Measurements from ENCODE around the gene RBM17. TPM values are rescaled to one million over a fixed set of nuclear protein-coding genes. Genes with fewer than 3 reads are reported as not detected.

RBM17 gene
- total RNA-seq, 1 experiment from 2014 or later = 160 TPM

DNA sequence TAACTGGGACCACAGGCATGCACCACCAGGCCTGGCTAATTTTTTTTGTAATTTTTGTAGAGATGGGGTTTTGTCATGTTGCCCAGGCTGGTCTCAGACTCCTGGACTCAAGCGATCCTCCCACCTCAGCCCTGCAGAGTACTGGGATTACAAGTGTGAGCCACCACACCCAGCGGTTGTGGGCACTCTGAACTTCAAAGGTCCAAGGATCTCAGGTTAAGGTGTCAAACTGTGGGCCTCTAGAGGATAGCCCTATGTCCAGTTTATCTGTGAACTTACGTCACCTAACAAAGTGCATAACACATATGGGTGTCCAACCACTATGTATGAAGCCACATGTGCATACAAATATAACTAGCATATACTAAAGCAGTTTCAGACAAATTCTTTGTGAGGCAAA is 23.4 kb upstream of the RBM17 start:
- Mint-ChIP-seq H3K9me3 (peaks cover 9% of the 10 kb centered on the region), H3K27me3 (ENCODE audit: low read depth) (no peaks in the 10 kb centered on the region), H3K4me3 (no peak overlapping the region), H3K4me1 (peaks cover 6% of the 10 kb centered on the region), H3K36me3 (no peaks in the 10 kb centered on the region), H3K27ac (no peak overlapping the region)
- CTCF ChIA-PET = no interaction called here
- DNase-seq (ENCODE audit: low spot score) (no peak), ATAC-seq (no peak)
- POLR2A ChIA-PET = no interaction called here
- TF ChIP-seq, protein P1, sequence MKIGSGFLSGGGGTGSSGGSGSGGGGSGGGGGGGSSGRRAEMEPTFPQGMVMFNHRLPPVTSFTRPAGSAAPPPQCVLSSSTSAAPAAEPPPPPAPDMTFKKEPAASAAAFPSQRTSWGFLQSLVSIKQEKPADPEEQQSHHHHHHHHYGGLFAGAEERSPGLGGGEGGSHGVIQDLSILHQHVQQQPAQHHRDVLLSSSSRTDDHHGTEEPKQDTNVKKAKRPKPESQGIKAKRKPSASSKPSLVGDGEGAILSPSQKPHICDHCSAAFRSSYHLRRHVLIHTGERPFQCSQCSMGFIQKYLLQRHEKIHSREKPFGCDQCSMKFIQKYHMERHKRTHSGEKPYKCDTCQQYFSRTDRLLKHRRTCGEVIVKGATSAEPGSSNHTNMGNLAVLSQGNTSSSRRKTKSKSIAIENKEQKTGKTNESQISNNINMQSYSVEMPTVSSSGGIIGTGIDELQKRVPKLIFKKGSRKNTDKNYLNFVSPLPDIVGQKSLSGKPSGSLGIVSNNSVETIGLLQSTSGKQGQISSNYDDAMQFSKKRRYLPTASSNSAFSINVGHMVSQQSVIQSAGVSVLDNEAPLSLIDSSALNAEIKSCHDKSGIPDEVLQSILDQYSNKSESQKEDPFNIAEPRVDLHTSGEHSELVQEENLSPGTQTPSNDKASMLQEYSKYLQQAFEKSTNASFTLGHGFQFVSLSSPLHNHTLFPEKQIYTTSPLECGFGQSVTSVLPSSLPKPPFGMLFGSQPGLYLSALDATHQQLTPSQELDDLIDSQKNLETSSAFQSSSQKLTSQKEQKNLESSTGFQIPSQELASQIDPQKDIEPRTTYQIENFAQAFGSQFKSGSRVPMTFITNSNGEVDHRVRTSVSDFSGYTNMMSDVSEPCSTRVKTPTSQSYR (CRISPR knock-in tag; IDR thresholded peaks at IDR 0.05) = no peak
- TF ChIP-seq, protein P2, sequence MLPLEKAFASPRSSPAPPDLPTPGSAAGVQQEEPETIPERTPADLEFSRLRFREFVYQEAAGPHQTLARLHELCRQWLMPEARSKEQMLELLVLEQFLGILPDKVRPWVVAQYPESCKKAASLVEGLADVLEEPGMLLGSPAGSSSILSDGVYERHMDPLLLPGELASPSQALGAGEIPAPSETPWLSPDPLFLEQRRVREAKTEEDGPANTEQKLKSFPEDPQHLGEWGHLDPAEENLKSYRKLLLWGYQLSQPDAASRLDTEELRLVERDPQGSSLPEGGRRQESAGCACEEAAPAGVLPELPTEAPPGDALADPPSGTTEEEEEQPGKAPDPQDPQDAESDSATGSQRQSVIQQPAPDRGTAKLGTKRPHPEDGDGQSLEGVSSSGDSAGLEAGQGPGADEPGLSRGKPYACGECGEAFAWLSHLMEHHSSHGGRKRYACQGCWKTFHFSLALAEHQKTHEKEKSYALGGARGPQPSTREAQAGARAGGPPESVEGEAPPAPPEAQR (CRISPR knock-in tag; IDR thresholded peaks at IDR 0.05) = no peak

DNA sequence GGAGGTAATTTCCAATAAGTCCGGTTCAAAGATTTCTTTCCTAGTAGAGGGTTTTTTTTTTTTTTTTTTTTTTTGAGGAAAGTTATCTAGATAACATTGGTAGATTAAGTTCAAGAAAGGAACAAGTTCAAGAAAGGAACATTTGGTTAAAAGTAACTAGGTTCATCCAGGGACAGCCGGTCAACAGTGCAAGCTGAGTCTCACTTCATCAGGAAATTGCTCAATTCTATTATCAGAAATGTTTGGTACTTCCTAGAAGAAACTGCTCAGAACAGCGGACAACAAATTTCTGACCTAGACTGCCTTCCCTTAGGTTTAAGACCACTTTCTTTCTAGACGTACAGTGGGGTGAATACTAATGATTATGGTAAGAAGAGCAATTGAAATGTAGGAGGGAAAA is 23.0 kb upstream of the RBM17 start:
- no peaks in the 10 kb centered on the region for H3K27me3 Mint-ChIP-seq (ENCODE audit: low read depth)
- no peaks in the 10 kb centered on the region for H3K36me3 Mint-ChIP-seq
- H3K9me3 Mint-ChIP-seq = peaks cover 9% of the 10 kb centered on the region
- no peak overlapping the region for H3K27ac Mint-ChIP-seq
- peaks cover 6% of the 10 kb centered on the region for H3K4me1 Mint-ChIP-seq
- H3K4me3 Mint-ChIP-seq = no peak overlapping the region
- ChIA-PET POLR2A (no interaction called here), CTCF (interaction anchor here (1.1 kb wide), 1 partner anchor 21 kb away, joined by 4 read pairs; no protein-coding TSS in a partner anchor)
- DNase-seq (ENCODE audit: low spot score) = no peak
- no peak for TF ChIP-seq ESRRA (CRISPR knock-in tag; IDR thresholded peaks at IDR 0.05; ENCODE audit: borderline replicate concordance)
- TF ChIP-seq ZNF423 (CRISPR knock-in tag; IDR thresholded peaks at IDR 0.05) = no peak
- TF ChIP-seq, protein P3, sequence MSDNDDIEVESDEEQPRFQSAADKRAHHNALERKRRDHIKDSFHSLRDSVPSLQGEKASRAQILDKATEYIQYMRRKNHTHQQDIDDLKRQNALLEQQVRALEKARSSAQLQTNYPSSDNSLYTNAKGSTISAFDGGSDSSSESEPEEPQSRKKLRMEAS (CRISPR knock-in tag; IDR thresholded peaks at IDR 0.05) = no peak
- TF ChIP-seq, protein P4, sequence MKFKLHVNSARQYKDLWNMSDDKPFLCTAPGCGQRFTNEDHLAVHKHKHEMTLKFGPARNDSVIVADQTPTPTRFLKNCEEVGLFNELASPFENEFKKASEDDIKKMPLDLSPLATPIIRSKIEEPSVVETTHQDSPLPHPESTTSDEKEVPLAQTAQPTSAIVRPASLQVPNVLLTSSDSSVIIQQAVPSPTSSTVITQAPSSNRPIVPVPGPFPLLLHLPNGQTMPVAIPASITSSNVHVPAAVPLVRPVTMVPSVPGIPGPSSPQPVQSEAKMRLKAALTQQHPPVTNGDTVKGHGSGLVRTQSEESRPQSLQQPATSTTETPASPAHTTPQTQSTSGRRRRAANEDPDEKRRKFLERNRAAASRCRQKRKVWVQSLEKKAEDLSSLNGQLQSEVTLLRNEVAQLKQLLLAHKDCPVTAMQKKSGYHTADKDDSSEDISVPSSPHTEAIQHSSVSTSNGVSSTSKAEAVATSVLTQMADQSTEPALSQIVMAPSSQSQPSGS (CRISPR knock-in tag; IDR thresholded peaks at IDR 0.05; ENCODE audit: borderline replicate concordance, low read depth) = no peak
- TF ChIP-seq, protein P5, sequence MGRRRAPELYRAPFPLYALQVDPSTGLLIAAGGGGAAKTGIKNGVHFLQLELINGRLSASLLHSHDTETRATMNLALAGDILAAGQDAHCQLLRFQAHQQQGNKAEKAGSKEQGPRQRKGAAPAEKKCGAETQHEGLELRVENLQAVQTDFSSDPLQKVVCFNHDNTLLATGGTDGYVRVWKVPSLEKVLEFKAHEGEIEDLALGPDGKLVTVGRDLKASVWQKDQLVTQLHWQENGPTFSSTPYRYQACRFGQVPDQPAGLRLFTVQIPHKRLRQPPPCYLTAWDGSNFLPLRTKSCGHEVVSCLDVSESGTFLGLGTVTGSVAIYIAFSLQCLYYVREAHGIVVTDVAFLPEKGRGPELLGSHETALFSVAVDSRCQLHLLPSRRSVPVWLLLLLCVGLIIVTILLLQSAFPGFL (CRISPR knock-in tag; IDR thresholded peaks at IDR 0.05; ENCODE audit: borderline replicate concordance) = no peak
- TF ChIP-seq ZNF121 (CRISPR knock-in tag; IDR thresholded peaks at IDR 0.05) = no peak
- TF ChIP-seq, protein P6, sequence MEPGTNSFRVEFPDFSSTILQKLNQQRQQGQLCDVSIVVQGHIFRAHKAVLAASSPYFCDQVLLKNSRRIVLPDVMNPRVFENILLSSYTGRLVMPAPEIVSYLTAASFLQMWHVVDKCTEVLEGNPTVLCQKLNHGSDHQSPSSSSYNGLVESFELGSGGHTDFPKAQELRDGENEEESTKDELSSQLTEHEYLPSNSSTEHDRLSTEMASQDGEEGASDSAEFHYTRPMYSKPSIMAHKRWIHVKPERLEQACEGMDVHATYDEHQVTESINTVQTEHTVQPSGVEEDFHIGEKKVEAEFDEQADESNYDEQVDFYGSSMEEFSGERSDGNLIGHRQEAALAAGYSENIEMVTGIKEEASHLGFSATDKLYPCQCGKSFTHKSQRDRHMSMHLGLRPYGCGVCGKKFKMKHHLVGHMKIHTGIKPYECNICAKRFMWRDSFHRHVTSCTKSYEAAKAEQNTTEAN (CRISPR knock-in tag; IDR thresholded peaks at IDR 0.05) = no peak
- TF ChIP-seq NFATC4 (CRISPR knock-in tag; IDR thresholded peaks at IDR 0.05) = no peak
- TF ChIP-seq, protein P7, sequence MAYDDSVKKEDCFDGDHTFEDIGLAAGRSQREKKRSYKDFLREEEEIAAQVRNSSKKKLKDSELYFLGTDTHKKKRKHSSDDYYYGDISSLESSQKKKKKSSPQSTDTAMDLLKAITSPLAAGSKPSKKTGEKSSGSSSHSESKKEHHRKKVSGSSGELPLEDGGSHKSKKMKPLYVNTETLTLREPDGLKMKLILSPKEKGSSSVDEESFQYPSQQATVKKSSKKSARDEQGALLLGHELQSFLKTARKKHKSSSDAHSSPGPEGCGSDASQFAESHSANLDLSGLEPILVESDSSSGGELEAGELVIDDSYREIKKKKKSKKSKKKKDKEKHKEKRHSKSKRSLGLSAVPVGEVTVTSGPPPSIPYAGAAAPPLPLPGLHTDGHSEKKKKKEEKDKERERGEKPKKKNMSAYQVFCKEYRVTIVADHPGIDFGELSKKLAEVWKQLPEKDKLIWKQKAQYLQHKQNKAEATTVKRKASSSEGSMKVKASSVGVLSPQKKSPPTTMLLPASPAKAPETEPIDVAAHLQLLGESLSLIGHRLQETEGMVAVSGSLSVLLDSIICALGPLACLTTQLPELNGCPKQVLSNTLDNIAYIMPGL (CRISPR knock-in tag; IDR thresholded peaks at IDR 0.05) = no peak
- no peak for ATAC-seq

DNA sequence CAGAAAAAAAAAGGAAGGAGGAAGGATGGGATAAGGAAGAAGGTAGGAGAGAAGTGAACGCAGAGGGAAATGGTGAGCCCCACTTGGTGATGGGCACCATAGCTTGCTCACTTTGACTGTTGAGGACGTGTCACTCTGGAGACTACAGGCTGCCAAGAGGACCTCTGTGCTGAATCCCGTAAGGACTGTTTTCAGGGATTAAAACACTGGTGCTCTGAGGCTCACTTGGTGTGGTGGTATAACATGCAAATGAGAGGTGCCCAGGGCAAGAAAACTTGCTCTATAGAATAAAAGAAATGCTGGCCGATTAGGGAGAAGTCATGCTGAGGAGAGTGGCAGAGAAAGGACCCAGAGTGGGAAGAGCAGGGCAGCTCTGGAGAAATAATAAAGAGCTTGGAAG is 21.4 kb upstream of the RBM17 start:
- ATAC-seq (no peak), DNase-seq (ENCODE audit: low spot score) (no peak)
- ChIA-PET CTCF (no interaction called here), POLR2A (no interaction called here)
- H3K9me3 Mint-ChIP-seq = peaks cover 9% of the 10 kb centered on the region
- no peaks in the 10 kb centered on the region for H3K36me3 Mint-ChIP-seq
- peaks cover 6% of the 10 kb centered on the region for H3K4me1 Mint-ChIP-seq
- H3K27ac Mint-ChIP-seq = no peak overlapping the region
- no peak overlapping the region for H3K4me3 Mint-ChIP-seq
- peaks cover 3% of the 10 kb centered on the region; the same call in 1 of the 2 replicates for H3K27me3 Mint-ChIP-seq (ENCODE audit: low read depth)
- TF ChIP-seq, protein P8, sequence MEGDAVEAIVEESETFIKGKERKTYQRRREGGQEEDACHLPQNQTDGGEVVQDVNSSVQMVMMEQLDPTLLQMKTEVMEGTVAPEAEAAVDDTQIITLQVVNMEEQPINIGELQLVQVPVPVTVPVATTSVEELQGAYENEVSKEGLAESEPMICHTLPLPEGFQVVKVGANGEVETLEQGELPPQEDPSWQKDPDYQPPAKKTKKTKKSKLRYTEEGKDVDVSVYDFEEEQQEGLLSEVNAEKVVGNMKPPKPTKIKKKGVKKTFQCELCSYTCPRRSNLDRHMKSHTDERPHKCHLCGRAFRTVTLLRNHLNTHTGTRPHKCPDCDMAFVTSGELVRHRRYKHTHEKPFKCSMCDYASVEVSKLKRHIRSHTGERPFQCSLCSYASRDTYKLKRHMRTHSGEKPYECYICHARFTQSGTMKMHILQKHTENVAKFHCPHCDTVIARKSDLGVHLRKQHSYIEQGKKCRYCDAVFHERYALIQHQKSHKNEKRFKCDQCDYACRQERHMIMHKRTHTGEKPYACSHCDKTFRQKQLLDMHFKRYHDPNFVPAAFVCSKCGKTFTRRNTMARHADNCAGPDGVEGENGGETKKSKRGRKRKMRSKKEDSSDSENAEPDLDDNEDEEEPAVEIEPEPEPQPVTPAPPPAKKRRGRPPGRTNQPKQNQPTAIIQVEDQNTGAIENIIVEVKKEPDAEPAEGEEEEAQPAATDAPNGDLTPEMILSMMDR (IDR thresholded peaks at IDR 0.05) = no peak
- TF ChIP-seq CBFB (CRISPR knock-in tag; IDR thresholded peaks at IDR 0.05; ENCODE audit: low read depth) (no peak), IRF2 (CRISPR knock-in tag; IDR thresholded peaks at IDR 0.05; ENCODE audit: borderline replicate concordance, low read depth) (no peak), TEAD4 (CRISPR knock-in tag; IDR thresholded peaks at IDR 0.05) (no peak), GTF2I (CRISPR knock-in tag; conservative IDR thresholded peaks at IDR 0.05) (no peak), OVOL2 (CRISPR knock-in tag; IDR thresholded peaks at IDR 0.05; ENCODE audit: borderline replicate concordance) (no peak)
- TF ChIP-seq, protein P1 (CRISPR knock-in tag; IDR thresholded peaks at IDR 0.05) = no peak
